ENCODE data around the gene DIP2B. TPM values are rescaled to one million over a fixed set of nuclear protein-coding genes. Genes with fewer than 3 reads are reported as not detected.
A peak's percentile ranks its signal among the peaks of the same experiment; 100 is the strongest.
"Not testable (repeated sequence)": the region's sequence is repeated elsewhere in the genome, so short reads cannot be mapped to it uniquely, and the experiment has no call there.

Gene DIP2B
- polyA plus RNA-seq, 10 donors = 14.4 to 26.2 (median 18.3) TPM

DNA sequence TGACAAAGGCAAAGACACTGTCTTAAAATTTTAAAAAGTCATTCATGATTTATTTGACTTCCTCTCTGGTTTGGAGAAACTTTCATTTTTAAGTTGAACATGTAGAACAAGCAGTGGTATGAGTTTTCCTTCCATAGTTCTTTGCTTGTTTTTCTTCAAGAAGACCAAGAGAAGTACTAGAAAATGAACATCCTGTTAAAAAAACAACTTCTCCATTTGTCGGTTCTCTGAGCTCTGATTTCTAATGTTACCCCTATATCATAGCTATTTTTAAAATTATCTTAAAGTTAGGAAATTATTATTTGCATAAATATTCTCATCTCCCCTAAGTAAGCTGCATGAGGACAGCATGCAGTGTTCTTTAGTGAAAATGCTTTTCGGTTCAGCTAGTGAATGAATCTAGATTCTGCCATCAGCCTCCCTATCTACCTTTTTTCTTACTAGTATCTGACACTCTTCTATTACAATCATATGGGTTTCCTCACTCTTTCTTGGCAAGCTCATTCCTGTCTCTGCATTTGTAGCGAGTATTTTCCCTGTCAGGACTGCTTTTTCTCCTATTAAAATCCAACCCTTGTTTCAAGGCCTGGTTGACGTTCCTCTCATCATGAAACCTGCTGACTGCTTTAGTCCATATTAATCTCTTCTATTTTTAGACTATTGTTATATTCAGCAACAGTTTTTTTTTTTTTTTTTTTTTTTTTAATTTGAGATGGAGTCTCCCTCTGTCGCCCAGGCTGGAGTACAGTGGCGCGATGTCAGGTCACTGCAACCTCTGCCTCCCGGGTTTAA is 15.8 kb downstream of the DIP2B start:
- DNase-seq = peak in 2 of 3 donors; percentile 35 to 42

DNA sequence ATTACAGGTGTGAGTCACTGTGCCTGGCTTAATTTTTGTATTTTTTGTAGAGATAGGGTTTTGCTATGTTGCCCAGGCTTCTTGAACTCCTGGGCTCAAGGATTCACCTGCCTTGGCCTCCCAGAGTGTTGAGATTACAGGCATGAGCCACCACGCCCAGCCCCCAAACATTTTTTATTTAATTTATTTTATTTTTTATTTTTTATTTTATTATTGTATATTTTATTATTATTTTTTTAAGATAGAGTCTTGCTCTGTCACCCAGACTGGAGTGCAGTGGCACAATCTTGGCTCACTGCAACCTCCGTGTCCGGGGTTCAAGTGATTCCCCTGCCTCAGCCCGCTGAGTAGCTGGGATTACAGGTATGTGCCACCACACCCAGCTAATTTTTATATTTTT is 17.0 kb downstream of the DIP2B start:
- DNase-seq = not testable (repeated sequence)

DNA sequence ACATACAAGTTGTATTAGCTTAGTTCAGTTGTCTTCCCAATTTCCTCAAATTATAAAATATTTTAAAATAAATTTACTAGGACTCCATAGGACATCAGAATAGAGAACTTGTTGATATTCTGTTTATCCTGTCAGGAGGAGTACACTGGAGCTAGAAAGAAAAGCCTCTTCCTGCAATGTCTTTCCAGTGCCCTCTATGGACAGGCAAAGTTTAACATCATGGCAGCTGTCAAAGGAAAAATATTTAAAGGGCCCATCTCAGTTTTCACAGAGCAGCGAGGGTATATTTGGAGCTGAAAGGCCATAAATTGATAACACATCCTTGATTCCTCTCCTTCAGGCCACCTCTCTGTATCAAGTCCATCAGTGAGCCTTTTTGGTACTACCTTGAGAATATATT is 19.0 kb downstream of the DIP2B start:
- DNase-seq = no peak

DNA sequence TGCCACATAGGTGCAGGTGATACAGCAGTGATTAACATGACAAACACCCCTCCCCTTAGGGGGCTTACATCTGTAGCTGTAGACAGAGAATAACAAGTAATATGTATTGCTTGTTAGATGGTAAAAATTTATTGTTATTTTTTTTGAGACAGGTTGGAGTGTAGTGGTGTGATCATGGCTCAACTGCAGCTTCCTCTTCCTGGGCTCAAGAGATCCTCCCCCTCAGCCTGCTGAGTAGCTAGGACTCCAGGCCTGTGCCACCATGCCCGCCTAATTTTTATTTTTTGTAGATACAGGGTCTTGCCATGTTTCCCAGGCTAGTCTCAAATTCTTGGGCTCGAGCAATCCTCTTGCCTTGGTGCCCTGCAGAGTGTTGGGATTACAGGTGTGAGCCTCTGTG is 19.8 kb downstream of the DIP2B start:
- no peak for DNase-seq

GRCh38 chr12:50525422-50525821 is 20.6 kb downstream of the DIP2B start:
- no peak for DNase-seq

- DNase-seq = no peak
Measured at GRCh38 chr12:50527359-50527726, 22.6 kb downstream of the DIP2B start.

DNA sequence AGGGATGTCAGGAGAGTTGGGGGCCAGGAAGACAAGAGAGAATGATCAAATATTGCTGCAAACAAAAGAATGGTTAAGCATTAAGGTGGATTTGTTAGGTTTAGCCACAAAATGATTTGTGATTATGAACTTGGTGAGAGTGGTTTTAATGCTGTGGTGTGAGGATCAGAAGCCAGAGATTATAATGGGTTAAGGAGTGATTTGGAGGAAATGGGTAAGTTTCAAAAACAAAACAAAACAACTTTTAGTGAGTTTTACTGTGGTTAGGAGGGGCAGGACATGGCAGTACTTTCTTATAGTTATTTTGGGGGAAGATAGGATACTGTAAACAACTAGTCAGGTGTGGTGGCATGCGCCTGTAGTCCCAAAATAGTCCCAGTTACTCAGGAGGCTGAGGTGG is 24.0 kb downstream of the DIP2B start:
- DNase-seq = no peak

DNA sequence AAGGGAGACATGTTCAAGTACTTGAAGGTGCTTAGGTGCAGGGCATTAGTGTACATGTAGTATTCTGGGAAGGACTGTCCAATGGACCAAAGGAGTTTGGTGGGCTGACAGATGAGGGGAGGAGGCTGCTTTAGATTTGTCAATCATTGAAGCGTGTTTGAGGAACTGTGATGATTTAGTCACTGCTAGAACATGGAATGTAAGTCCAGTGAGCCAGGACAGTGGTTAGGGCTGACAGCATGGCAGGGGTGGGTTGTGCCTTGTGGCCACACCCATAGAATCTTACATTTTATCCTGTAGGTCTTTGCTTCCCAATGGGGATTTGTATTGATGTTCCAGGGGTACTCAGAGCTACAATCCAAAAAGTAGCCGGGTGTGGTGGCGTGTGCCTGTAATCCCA is 24.6 kb downstream of the DIP2B start:
- DNase-seq = no peak

DNA sequence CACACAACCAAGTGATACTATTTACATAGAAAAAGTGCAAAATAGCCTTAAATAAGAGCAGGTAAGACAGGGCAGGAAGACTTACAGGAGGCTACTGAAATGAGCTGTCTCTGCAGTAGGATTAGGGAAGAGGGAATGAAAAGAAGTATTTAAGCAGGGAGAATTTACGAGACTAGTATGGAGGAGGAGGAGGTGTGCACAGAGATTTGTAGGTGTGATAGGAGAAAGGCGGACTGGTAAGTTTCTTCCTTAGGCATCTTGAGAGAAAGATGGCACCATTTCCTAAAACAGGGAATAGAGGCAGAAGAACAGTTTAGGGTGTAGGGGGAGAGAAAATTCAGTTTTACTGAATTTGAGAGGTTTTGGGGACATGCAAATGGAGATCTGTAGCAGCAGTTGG is 25.7 kb downstream of the DIP2B start:
- DNase-seq = no peak

DNA sequence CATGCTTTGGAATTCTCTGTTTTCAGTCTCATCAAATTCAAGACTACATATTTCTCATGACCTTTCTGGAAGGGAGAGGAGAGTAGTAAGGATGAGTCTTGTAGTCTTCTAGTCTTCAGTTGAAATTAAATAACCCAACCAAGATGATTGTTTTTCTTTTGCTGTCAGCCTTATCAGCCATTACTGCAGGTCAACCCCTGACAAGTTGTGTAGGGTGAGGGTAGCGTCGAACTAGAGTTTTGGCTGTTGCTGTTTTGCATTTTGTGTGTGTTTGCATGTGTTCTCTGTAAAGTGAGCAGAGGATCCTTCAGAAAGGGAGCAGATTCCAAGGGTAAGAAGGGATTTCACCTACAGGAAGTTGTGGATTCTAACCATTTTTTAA is 28.4 kb downstream of the DIP2B start:
- no peak for DNase-seq

- no peak for DNase-seq
Measured at GRCh38 chr12:50533971-50534370, 29.2 kb downstream of the DIP2B start.

GRCh38 chr12:50536831-50537537 is 32.2 kb downstream of the DIP2B start:
- DNase-seq = no peak

GRCh38 chr12:50537538-50537919 is 32.7 kb downstream of the DIP2B start:
- DNase-seq = peak in 1 of 3 donors; percentile 48

- no peak for DNase-seq
Measured at GRCh38 chr12:50538182-50538581, 33.4 kb downstream of the DIP2B start.

GRCh38 chr12:50541139-50541538 is 36.4 kb downstream of the DIP2B start:
- DNase-seq = no peak

DNA sequence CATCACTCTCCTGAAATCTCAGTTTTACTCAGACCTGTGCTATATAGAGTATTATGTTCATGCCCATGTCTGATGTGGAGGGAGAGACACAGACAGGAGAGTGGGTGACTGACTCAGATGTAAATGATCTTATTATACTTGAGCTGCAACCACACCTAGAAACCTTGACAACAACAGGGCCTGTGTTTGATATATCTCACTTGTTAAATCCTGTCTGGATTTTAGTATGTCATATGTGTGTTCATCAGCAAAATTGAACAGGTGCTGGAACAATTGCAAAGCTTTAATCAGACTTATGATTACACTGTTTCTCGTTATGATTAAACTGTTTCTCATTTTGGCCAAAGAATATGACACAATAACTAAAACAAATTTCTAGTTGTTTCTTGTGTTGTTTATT is 37.7 kb downstream of the DIP2B start:
- DNase-seq = no peak

- DNase-seq = not testable (repeated sequence)
Measured at GRCh38 chr12:50543188-50543587, 38.4 kb downstream of the DIP2B start.

DNA sequence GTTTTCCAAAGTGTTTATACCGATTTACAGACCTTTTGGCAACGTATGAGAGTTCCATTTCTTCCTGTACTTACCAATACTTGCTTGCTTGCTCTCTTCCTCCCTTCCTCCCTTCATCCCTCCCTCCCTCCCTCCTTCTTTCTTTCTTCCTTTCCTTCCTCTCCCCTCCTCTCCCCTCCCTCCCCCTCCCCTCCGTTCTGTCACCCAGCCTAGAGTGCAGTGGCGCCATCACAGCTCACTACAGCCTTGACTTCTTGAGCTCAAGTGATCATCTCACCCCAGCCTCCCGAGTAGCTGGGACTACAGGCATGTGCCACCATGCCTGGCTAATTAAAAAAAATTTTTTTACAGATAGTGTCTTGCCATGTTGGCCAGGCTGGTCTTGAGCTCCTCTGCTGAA is 40.4 kb downstream of the DIP2B start:
- no peak for DNase-seq

DNA sequence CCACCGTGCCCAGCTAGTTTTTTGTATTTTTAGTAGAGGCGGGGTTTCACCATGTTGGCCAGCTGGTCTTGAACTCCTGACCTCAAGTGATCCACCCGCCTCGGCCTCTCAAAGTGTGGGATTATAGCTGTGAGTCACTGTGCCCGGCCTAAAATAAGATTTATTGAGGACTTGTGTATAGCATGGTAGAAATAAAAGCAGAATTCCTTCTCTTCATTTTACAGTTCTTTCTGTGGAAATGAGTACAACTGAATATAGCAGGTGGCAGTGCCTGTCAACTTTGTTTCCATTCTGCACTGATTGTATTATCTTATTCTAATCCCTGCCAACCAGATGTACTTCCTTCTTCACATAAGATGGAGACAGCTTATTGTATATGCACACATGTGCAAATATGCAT is 41.0 kb downstream of the DIP2B start:
- peak in 1 of 3 donors; percentile 41 for DNase-seq

- DNase-seq = no peak
Measured at GRCh38 chr12:50546441-50547318, 41.9 kb downstream of the DIP2B start.

- DNase-seq = no peak
Measured at GRCh38 chr12:50547742-50548141, 43.0 kb downstream of the DIP2B start.

- DNase-seq = peak in 1 of 3 donors; percentile 24
Measured at GRCh38 chr12:50549885-50550284, 45.1 kb downstream of the DIP2B start.

Data from muscle of back (tissue), 11 donors.